ENCODE measurements around the gene NADSYN1. TPM values are rescaled to one million over a fixed set of nuclear protein-coding genes. Genes with fewer than 3 reads are reported as not detected.
A peak's percentile ranks its signal among the peaks of the same experiment; 100 is the strongest.

The NADSYN1 gene
- polyA plus RNA-seq, 6 donors from 2014 or later: 22.2 to 41.6 (median 32.1) TPM

DNA sequence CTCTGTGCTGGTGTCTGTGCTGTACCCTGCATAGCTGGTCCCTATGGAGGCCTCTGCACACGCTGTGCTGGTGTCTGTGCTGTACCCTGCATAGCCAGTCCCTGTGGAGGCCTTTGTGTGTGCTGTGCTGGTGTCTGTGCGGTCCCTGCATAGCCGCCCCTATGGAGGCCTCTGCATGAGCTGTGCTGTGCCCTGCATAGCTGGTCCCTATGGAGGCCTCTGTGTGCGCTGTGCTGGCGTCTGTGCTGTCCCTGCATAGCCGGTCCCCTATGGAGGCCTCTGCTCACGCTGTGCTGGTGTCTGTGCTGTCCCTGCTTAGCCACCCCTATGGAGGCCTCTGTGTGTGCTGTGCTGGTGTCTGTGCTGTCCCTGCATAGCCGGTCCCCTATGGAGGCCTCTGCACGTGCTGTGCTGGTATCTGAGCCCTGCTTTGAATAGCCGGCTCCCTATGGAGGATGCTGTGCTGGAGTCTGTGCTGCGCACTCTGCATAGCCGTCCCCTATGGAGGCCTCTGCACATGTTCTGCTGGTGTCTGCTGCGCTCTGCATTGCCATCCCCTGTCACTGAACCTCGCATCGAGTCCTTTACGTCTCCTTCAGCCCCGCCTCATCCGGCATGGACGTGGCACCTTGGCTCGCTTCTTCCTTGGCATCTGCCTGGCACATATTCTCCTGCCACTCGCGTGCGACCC is 6.2 kb downstream of the NADSYN1 start:
- Mint-ChIP-seq H3K4me1 (peaks cover 24 to 41% (median 37%) of the 10 kb centered on the region in 3 donors), H3K9me3 (no peaks in the 10 kb centered on the region), H3K27me3 (no peaks in the 10 kb centered on the region), H3K27ac (no peak overlapping the region), H3K4me3 (peak overlapping the region in 1 of 8 donors; percentile 53), H3K36me3 (peaks cover 18 to 46% of the 10 kb centered on the region in 2 donors)
- DNase-seq: no peak
- ATAC-seq (ENCODE audit: low read depth in 2 of 2): no peak

DNA sequence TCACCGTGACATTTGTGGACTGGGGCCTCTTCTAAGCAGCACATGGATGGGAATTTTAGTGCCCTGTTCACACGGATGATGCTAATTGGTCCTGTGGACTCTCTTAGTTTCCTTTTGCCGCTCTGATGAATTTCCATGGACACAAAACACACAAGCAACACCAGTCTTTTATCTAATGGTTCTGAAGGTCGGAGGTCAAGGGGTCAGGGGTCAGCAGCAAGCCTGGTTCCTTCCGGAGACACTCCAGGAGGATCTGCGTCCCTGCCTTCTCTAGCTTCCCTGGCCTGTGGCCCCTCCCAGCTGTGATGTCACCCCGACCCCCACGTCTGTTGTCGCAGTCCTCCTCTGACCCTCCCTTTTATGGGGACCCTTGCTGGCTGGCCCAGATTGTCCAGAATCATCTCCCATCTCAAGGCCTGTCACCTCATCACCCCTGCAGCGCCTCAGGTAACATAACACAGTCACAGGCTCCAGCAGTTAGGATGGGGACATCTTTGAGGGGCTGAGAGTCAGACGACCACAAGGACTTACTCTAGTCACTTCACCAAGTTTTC is 6.8 kb downstream of the NADSYN1 start:
- Mint-ChIP-seq H3K36me3 (peaks cover 18 to 46% of the 10 kb centered on the region in 2 donors), H3K27me3 (no peaks in the 10 kb centered on the region), H3K4me3 (peak overlapping the region in 1 of 8 donors; percentile 53), H3K27ac (no peak overlapping the region), H3K9me3 (no peaks in the 10 kb centered on the region), H3K4me1 (peaks cover 18 to 35% (median 34%) of the 10 kb centered on the region in 3 donors)
- DNase-seq: no peak
- ATAC-seq (ENCODE audit: low read depth in 2 of 2): no peak

DNA sequence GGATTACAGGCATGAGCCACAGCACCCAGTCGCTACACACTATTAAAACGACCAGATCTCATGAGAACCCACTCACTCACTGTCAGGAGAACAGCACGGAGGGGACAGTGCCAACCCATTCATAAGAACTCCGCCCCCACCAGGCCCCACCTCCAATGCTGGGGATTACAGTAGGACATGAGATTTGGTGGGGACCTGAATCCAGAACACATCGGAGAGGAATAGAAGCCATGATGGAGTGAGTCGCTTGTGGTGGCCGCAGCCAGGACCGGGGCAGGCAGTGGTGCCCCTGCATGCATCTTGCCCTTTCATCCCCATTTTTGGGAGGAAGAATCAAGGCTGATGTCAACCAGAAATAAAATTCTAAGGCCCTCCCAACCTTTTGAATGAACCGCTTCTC is 8.7 kb downstream of the NADSYN1 start:
- H3K9me3 Mint-ChIP-seq: no peaks in the 10 kb centered on the region
- peak overlapping the region in 1 of 6 donors; percentile 38 for H3K27ac Mint-ChIP-seq
- ATAC-seq (ENCODE audit: low read depth in 2 of 2): no peak
- peaks cover 6 to 31% (median 21%) of the 10 kb centered on the region in 3 donors for H3K4me1 Mint-ChIP-seq
- DNase-seq: no peak
- no peak overlapping the region for H3K4me3 Mint-ChIP-seq
- peaks cover 9 to 51% of the 10 kb centered on the region in 2 donors for H3K36me3 Mint-ChIP-seq
- no peaks in the 10 kb centered on the region for H3K27me3 Mint-ChIP-seq

DNA sequence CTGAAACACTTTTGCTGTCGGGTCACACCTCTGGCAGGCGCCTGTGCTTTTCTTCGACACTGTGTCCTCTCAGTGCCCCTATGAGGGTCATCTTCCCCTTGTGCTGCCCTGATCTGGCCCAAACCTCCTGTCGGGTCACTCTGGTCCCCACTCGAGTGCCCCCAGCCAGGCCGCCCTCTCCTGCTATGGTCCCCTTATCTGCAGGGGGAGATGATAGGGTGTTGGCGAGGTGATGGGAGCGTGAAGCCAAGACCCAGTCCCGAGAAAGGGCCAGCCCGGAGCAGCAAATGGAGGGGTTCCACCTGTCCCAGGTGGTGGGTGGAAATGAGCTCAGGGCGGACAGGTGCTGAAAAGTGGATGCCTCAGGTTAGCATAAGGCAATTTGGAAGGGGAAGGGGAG is 9.7 kb downstream of the NADSYN1 start:
- Mint-ChIP-seq H3K36me3 (peaks cover 16 to 60% of the 10 kb centered on the region in 2 donors), H3K4me3 (peak overlapping the region in 1 of 8 donors; percentile 45), H3K27me3 (no peaks in the 10 kb centered on the region), H3K9me3 (no peaks in the 10 kb centered on the region), H3K4me1 (peaks cover 6 to 32% (median 10%) of the 10 kb centered on the region in 3 donors), H3K27ac (no peak overlapping the region)
- no peak for ATAC-seq (ENCODE audit: low read depth in 2 of 2)
- no peak for DNase-seq

DNA sequence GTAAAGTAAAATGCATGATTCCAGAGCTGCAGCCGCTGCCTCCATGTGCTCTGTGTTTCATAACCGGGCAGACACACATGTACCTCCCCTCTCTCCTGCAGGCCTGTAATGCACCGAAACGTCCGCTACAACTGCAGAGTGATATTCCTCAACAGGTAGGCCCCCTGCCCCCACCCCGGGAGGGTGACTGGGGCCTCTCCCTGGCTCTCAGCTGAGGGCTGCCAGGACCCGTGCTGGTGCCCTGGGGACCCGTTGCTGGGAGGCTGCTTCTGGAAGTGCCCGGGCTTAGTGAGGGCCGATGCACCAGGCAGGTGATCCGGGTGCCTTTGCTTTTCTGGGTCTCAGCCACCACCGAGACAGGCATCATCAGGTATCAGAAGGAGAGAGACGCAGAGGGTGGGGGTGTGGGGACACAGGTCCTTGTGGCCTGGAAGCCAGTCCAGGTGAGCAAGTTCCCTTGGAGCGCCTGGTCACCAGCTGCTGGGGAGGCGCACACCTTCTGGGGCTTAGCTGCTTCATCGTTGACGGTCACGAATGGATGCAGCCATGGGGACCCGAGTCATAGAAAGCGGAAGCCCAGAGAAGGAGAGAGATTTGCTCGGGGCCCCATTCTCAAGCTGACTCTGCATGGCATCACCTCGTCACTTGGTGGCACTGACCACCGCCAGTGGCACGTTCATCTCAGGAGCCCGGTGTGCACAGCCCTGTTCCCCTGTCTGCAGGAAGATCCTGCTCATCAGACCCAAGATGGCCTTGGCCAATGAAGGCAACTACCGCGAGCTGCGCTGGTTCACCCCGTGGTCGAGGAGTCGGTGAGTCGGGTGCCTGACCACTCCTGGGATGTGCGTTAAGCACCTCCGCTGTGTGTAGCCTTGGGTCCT is 10.6 kb downstream of the NADSYN1 start:
- H3K9me3 Mint-ChIP-seq: no peaks in the 10 kb centered on the region
- ATAC-seq (ENCODE audit: low read depth in 2 of 2) (no peak), DNase-seq (no peak)
- no peaks in the 10 kb centered on the region for H3K27me3 Mint-ChIP-seq
- peak overlapping the region in 1 of 6 donors; percentile 28 for H3K27ac Mint-ChIP-seq
- H3K4me1 Mint-ChIP-seq: peaks cover 6 to 30% (median 7%) of the 10 kb centered on the region in 3 donors
- H3K4me3 Mint-ChIP-seq: no peak overlapping the region
- peaks cover 16 to 66% of the 10 kb centered on the region in 2 donors for H3K36me3 Mint-ChIP-seq

DNA sequence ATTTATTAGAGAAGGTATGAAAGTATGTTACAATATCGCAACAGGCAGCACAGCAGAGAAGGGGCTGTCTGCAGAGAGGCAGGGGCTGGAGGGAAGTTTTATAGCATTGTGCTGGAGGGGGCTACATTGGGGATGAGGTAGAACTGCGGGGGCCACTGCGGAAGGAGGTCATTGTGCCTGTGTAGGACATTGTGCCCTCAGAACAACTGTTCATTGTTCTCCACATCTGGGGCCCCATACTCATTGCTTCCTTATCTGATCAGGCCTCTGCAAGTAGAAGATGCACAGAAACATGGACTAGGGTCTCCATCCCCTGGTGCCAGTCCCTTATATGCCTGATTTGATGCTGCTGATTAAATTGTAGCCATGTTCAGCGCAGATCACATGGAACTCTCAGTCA is 12.1 kb downstream of the NADSYN1 start:
- ATAC-seq (ENCODE audit: low read depth in 2 of 2) (no peak), DNase-seq (no peak)
- Mint-ChIP-seq H3K27me3 (no peaks in the 10 kb centered on the region), H3K36me3 (peaks cover 16 to 59% of the 10 kb centered on the region in 2 donors), H3K27ac (peak overlapping the region in 2 of 6 donors; percentile 67 to 70), H3K4me1 (peaks cover 6 to 24% (median 7%) of the 10 kb centered on the region in 3 donors), H3K4me3 (no peak overlapping the region), H3K9me3 (peaks cover 0 to 3% (median 0%) of the 10 kb centered on the region in 7 donors)

DNA sequence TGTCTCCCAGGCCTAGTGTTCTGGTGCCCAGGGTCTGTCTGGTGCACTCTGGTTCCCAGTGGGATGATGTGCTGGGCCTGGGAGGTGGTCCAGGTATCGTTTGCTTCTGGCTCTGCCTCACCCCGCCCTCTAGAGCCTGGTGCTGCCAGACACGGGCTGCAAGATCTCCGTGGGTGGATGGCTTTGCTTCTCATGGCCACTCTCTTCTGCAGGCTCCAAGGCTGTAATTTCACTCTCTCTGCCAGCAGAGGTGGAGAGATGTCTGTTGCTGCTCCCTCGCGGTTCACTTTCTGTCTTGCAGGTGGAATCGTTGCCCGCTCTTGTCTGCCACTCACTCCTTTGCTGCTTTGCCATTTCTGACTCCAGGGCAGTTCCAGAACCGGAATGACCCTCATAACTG is 13.4 kb downstream of the NADSYN1 start:
- H3K27me3 Mint-ChIP-seq: no peaks in the 10 kb centered on the region
- H3K36me3 Mint-ChIP-seq: peaks cover 6 to 51% of the 10 kb centered on the region in 2 donors
- ATAC-seq (ENCODE audit: low read depth in 2 of 2) (no peak), DNase-seq (no peak)
- no peak overlapping the region for H3K4me3 Mint-ChIP-seq
- H3K27ac Mint-ChIP-seq: peak overlapping the region in 1 of 6 donors; percentile 63
- peaks cover 0 to 3% (median 0%) of the 10 kb centered on the region in 7 donors for H3K9me3 Mint-ChIP-seq
- peaks cover 0 to 19% (median 6%) of the 10 kb centered on the region in 3 donors for H3K4me1 Mint-ChIP-seq

DNA sequence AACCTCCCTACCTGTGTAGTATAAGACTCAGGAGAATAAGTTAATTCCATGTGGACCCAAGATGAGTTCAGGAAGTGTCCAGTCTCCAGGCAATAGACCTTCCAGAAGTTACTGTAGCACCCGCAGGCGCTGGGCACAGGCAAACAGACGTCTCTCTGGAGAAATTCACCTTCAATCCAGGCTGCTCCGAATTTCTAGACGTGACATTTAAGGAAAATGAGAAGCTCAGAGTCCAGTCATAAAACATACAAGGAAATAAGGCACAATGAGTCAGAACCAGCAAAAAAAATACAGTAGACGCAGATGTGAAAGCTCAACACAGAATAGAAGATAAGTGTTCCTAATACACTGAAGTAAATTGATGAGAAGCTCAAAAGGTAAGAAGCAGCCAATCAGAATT is 14.2 kb downstream of the NADSYN1 start:
- no peak for ATAC-seq (ENCODE audit: low read depth in 2 of 2)
- no peak for DNase-seq
- Mint-ChIP-seq H3K4me3 (no peak overlapping the region), H3K27me3 (no peaks in the 10 kb centered on the region), H3K27ac (peak overlapping the region in 1 of 6 donors; percentile 37), H3K36me3 (peaks cover 9 to 45% of the 10 kb centered on the region in 2 donors), H3K4me1 (peaks cover 0 to 19% (median 6%) of the 10 kb centered on the region in 3 donors), H3K9me3 (peaks cover 0 to 3% (median 0%) of the 10 kb centered on the region in 7 donors)

DNA sequence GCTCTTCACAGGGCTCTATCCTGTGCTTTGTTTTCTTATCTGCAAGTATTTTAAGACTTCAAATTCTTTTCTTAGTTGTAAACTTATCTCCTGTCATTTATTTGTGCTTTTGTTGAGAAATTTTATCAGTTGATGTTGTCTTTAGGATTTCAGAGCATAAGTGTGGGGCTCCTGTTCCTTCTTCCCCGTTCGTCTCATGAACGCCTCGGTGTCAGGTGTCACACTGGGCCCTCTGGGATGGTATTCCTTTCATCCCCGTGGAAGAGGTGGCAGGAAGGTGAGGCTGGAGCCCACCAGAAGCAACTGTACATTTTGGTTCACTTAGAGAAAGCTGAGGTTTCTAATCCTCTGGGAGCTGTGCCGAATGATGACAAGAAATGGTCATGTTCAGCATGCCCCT is 17.9 kb downstream of the NADSYN1 start:
- Mint-ChIP-seq H3K27ac (peak overlapping the region in 1 of 6 donors; percentile 56), H3K36me3 (peaks cover 12 to 45% of the 10 kb centered on the region in 2 donors), H3K4me1 (peaks cover 0 to 8% (median 0%) of the 10 kb centered on the region in 3 donors), H3K9me3 (peaks cover 0 to 3% (median 0%) of the 10 kb centered on the region in 7 donors), H3K27me3 (no peaks in the 10 kb centered on the region), H3K4me3 (peak overlapping the region in 1 of 8 donors; percentile 9)
- ATAC-seq (ENCODE audit: low read depth in 2 of 2): no peak
- DNase-seq: no peak

DNA sequence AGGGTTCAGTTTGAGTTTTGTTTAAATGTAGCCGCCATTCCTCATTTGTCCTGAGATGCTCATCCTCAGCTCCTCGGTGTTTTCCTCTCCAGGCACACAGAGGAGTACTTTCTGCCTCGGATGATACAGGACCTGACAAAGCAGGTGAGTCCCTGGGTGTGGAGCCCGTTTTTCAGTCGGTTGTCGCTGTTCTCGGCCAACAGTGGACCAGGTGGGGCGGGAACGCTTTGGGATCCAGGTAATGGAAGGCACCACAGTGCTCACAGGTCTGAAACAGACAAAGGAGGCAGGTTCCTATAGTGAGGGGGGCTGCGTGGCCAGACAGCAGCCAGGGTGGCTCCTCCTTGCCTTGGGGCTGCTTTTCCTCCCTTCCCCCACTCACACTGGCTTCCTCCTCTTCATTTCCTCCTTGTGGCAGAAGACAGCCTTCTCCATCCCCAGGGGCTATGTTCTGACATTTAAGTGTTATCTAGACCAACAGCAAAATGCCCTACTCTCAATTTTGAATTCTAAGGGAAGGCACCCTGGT is 19.4 kb downstream of the NADSYN1 start:
- Mint-ChIP-seq H3K36me3 (peaks cover 7 to 35% of the 10 kb centered on the region in 2 donors), H3K27ac (no peak overlapping the region), H3K4me3 (no peak overlapping the region), H3K27me3 (no peaks in the 10 kb centered on the region), H3K4me1 (peaks cover 0 to 4% (median 0%) of the 10 kb centered on the region in 3 donors), H3K9me3 (peaks cover 0 to 3% (median 0%) of the 10 kb centered on the region in 7 donors)
- no peak for DNase-seq
- no peak for ATAC-seq (ENCODE audit: low read depth in 2 of 2)

DNA sequence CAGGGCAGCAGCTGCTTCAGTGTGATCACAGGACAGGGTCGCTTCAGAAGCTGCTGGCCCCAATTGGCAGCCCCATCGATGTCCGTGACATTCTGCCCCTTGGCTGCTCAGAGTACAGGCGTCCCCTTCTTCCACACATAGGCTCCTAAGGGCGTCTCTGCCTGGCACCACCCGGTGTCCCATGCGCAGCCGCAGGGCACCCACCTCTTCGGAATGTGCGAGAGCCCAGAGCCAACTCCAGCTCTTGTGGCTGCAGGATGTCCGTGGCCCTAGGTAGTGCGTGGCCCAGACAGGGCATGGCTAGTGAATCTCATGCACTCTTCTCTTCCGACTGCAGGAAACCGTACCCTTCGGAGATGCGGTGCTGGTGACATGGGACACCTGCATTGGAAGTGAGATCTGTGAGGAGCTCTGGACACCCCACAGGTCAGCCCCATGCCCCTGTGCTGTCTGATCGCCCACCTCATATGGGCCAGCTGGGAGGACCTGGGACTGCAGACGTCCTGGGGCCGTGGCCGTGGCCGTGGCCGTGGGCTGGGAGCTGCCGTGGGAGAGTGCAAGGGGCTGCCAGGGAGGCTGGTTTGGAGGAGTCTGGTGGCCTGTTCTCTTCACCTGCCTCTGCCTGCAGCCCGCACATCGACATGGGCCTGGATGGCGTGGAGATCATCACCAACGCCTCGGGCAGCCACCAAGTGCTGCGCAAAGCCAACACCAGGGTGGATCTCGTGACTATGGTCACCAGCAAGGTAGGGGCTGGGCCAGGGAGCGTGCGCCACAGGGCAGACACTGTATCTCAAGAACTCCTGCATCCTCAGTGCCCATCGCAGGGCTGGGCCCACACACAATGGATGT is 20.2 kb downstream of the NADSYN1 start:
- DNase-seq (no peak), ATAC-seq (ENCODE audit: low read depth in 2 of 2) (no peak)
- peaks cover 10 to 35% of the 10 kb centered on the region in 2 donors for H3K36me3 Mint-ChIP-seq
- no peaks in the 10 kb centered on the region for H3K4me1 Mint-ChIP-seq
- no peaks in the 10 kb centered on the region for H3K27me3 Mint-ChIP-seq
- H3K9me3 Mint-ChIP-seq: peaks cover 0 to 3% (median 0%) of the 10 kb centered on the region in 7 donors
- H3K27ac Mint-ChIP-seq: no peak overlapping the region
- H3K4me3 Mint-ChIP-seq: no peak overlapping the region

DNA sequence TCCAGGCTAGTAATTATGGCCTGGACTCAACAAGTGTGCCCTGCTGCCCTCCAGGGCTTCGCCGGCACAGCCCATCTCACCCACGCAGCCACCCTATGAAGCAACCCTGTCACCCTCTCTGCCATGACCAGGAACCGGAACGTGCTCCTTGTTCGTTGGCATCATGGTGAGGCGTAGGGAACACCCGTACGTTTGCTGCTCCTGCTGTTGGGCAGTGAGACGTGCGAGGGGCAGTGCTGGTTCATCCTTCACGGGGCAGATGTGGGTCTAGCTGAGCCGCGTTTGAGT is 20.7 kb downstream of the NADSYN1 start:
- Mint-ChIP-seq H3K4me1 (no peaks in the 10 kb centered on the region), H3K27ac (no peak overlapping the region), H3K36me3 (peaks cover 13 to 36% of the 10 kb centered on the region in 2 donors), H3K4me3 (no peak overlapping the region), H3K27me3 (no peaks in the 10 kb centered on the region), H3K9me3 (peaks cover 0 to 3% (median 0%) of the 10 kb centered on the region in 7 donors)
- DNase-seq (no peak), ATAC-seq (ENCODE audit: low read depth in 2 of 2) (no peak)

All from naive B cell (primary cell).